Endothelial cell of umbilical vein (primary cell): ENCODE data around the gene HMGA1.

Experiments
- CTCF ChIP-seq, 2 donors: IDR thresholded peaks; 1 replicate in 1 of 2; 2 replicates in 1 of 2; pipeline ENCODE4 v1.5.1; 2011; ENCODE audit warnings: low read length in 2 of 2, mild to moderate bottlenecking in 2 of 2, moderate library complexity in 2 of 2, control low read depth in 1 of 2, inconsistent platforms in 1 of 2, low read depth in 1 of 2; ENCODE audit not compliant: insufficient read depth in 1 of 2; ENCODE audit errors: extremely low read depth in 1 of 2
- EZH2 ChIP-seq: IDR thresholded peaks from 2 replicates; pipeline ENCODE4 v1.6.1; 2012; ENCODE audit warnings: borderline replicate concordance, low read depth, mild to moderate bottlenecking, moderate library complexity, low read length, inconsistent platforms; ENCODE audit not compliant: severe bottlenecking
- FOS ChIP-seq: IDR thresholded peaks from 2 replicates; pipeline ENCODE4 v1.6.1; 2011; ENCODE audit warnings: mild to moderate bottlenecking, low read length, moderate library complexity, borderline replicate concordance; ENCODE audit not compliant: insufficient read depth
- JUN ChIP-seq: IDR thresholded peaks from 2 replicates; pipeline ENCODE4 v1.6.1; 2011; ENCODE audit warnings: borderline replicate concordance, low read depth; ENCODE audit not compliant: insufficient read length, insufficient read depth
- MAX ChIP-seq: IDR thresholded peaks from 2 replicates; pipeline ENCODE4 v1.6.1; 2011; ENCODE audit not compliant: insufficient read depth, insufficient read length
- MYC ChIP-seq: IDR thresholded peaks from one replicate; pipeline ENCODE4 v1.6.1; 2011; ENCODE audit warnings: mild to moderate bottlenecking, low read depth, low read length
- POLR2A ChIP-seq: IDR thresholded peaks from 2 replicates; pipeline ENCODE4 v1.6.1; 2012; ENCODE audit warnings: low read depth, mild to moderate bottlenecking, control low read depth, low read length
- POLR2AphosphoS5 ChIP-seq: IDR thresholded peaks from 2 replicates; pipeline ENCODE4 v1.6.1; 2012; ENCODE audit warnings: low read depth, mild to moderate bottlenecking, control low read depth, low read length, moderate library complexity; ENCODE audit not compliant: insufficient read depth

- TF ChIP-seq POLR2A (no peak), POLR2AphosphoS5 (no peak), EZH2 (no peak), CTCF (IDR thresholded peaks at IDR 0.05; ENCODE audit: extremely low read depth in 1 of 2, insufficient read depth in 1 of 2, low read depth in 1 of 2, low read length in 2 of 2) (no peak), FOS (no peak), JUN (no peak), MAX (no peak), MYC (no peak)
Measured at GRCh38 chr6:34259529-34260069, 22.9 kb downstream of the HMGA1 start.
